Fibroblast of pulmonary artery (primary cell): ENCODE data around the gene ARHGEF18.
A peak's percentile ranks its signal among the peaks of the same experiment; 100 is the strongest.

Experiments used
- DNase-seq: peaks from one replicate; pipeline ENCODE4 v3.0.0-alpha.2; 2010; ENCODE audit warnings: low read depth
- H3K4me3 ChIP-seq: replicated peaks from 2 replicates; pipeline ENCODE4 v1.5.1; 2011; ENCODE audit warnings: low read depth, mild to moderate bottlenecking, control low read depth, low read length, moderate library complexity
- TF ChIP-seq, protein P1 (sequence below): IDR thresholded peaks from 2 replicates; pipeline ENCODE4 v1.5.1; 2011; ENCODE audit warnings: mild to moderate bottlenecking, control low read depth, low read length, inconsistent platforms; ENCODE audit errors: missing control alignments

Gene ARHGEF18

DNA sequence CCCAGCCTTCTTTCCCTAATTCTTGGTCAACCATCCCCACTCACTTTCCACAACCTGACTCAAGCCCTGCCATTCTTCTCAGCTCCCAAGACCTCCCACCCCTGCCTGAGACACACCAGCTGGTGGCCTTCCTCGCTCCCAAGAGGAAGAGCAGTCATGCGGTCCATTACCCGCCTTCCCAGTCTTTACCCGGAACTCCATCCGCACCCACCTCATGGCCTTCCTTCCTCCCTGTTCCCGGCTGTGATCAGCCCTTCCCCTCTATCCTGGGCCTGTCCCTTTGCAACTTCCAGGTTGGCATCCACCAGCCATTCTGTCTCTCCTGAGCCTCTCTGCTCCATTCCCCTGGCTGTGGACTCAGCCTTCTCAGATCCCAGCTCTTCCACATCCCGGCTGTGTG lies 35.9 kb upstream of the ARHGEF18 start:
- no peak for DNase-seq

DNA sequence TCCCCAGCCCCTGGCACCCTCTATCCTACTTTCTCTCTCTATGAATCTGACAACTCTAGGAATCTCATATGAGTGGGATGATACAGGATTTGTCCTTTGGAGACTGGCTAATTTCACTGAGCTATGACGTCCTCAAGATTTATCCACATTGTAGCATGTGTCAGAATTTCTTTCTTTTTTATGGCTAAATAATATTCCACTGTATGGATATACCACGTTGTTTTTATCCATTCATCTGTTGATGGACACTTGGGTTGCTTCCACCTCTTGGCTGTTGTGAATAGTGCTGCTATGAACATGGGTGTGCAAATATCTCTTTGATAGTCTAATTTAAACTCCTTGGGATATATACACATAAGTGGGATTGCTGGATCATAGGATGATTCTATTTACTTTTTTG lies 30.6 kb upstream of the ARHGEF18 start:
- TF ChIP-seq, protein P1, sequence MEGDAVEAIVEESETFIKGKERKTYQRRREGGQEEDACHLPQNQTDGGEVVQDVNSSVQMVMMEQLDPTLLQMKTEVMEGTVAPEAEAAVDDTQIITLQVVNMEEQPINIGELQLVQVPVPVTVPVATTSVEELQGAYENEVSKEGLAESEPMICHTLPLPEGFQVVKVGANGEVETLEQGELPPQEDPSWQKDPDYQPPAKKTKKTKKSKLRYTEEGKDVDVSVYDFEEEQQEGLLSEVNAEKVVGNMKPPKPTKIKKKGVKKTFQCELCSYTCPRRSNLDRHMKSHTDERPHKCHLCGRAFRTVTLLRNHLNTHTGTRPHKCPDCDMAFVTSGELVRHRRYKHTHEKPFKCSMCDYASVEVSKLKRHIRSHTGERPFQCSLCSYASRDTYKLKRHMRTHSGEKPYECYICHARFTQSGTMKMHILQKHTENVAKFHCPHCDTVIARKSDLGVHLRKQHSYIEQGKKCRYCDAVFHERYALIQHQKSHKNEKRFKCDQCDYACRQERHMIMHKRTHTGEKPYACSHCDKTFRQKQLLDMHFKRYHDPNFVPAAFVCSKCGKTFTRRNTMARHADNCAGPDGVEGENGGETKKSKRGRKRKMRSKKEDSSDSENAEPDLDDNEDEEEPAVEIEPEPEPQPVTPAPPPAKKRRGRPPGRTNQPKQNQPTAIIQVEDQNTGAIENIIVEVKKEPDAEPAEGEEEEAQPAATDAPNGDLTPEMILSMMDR, result no peak
- DNase-seq, result no peak
- H3K4me3 ChIP-seq, result no peak overlapping the region

More for the DNA sequence above, 35.9 kb upstream of the ARHGEF18 start:
- TF ChIP-seq, protein P1, result no peak
- H3K4me3 ChIP-seq, result no peak overlapping the region

DNA sequence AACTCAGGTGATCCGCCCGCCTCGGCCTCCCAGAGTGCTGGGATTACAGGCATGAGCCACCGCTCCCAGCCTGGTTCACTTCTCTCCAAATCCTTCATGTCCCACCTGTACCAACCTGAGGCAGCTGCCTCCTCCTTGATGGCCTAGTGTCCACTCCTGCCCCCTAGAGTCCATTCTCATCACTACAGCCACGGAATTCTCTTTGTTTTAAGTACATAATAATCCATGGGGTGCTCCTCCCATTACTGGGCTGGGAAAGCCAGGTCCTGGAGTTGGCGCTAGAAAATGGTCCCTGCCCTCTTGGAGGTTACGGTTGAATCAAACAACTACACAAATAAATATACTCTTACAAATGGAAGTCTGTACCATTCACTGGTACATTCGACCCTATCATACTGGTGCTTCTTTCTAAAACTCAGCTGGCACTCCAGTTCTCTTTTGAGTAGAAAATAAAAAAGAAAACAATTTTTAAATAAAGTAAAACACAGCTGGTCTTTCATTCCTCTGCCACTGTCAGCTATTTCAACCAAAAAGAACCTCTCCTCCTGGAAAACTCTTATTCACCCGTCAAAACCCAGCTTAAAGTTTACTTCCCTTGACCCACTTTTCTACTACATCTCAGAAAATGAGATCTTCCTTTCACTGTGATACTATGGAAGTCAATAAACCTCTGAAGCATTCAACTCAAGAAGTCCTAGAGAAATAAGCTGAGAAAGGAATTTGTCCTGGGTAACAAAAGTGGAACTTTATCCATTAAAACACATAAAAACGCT lies 22.4 kb upstream of the ARHGEF18 start:
- no peak overlapping the region for H3K4me3 ChIP-seq
- peak; percentile 21 for DNase-seq

DNA sequence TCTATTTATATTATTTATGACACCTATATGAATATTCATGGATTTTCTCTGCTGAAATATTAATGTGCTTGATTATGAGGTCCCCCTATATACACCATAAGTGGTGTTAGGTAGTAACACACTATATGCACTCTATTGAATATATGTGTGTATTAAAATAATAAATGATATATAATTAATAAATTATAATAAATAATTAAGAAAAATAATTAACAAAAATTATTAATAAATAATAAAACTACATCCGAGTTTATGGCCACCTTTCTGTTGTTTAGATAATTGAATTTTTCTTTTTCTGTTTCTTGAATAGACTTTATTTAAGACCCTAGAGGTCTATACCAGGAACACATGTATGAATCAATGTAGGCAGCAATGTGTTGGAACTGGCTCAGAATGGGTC lies 20.9 kb upstream of the ARHGEF18 start:
- H3K4me3 ChIP-seq, result no peak overlapping the region
- TF ChIP-seq, protein P1, result no peak
- no peak for DNase-seq

More for the DNA sequence above, 22.4 kb upstream of the ARHGEF18 start:
- TF ChIP-seq, protein P1, result peak; percentile 38

DNA sequence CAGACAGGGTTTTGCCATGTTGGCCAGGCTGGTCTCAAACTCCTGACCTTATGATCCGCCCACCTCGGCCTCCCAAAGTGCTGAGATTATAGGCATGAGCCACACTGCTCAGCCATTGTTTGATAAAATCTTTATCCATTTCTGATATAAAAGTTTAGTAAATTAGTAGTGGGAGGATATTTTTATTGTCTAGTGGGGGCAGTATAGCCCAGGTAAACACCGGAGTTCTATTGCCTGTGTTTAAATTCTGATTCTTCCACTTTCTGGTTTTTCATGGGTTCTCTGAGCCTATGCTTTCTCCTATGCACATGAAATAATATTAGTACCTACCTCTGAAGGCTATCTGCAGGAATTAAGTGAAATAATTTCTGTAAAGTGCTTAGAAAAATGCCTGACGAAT lies 20.1 kb upstream of the ARHGEF18 start:
- no peak overlapping the region for H3K4me3 ChIP-seq
- no peak for DNase-seq
- TF ChIP-seq, protein P1, result no peak

DNA sequence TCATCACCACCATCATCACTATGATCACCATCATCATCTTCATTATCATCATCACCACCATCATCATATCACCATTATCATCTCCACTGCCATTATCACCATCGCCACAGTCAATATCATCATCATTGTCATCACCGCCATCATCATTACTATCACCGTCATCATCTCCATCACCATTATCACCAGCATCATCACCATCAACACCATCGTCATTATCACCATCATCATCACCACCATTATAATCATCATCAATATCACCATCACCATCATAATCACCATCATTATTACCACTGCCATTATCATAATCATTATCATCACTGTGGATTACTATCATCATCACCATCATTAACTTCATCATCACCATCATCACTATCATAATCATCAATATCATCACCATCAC lies 17.3 kb upstream of the ARHGEF18 start:
- TF ChIP-seq, protein P1, result no peak
- no peak overlapping the region for H3K4me3 ChIP-seq
- no peak for DNase-seq
